ENCODE results near the gene SLC35F1. TPM values are rescaled to one million over a fixed set of nuclear protein-coding genes. Genes with fewer than 3 reads are reported as not detected.

The SLC35F1 gene
- total and polyA plus RNA-seq, 2 donors (not counting 3 experiments of a cell fraction or from before 2014, with no cell fraction given): not detected

- Histone ChIP-seq H3K4me1 (ENCODE audit: control insufficient read depth, extremely low read depth, insufficient read depth, low read length) (no peaks in the 10 kb centered on the region), H3K79me2 (ENCODE audit: control insufficient read depth, insufficient read depth, low read length) (no peaks in the 10 kb centered on the region), H3K27me3 (ENCODE audit: control insufficient read depth in 2 of 2, insufficient read depth in 2 of 2, low read length in 2 of 2) (no peaks in the 10 kb centered on the region), H3K27ac (ENCODE audit: insufficient read depth, low read depth, low read length) (no peak overlapping the region), H3K36me3 (ENCODE audit: control insufficient read depth in 2 of 2, extremely low read depth in 1 of 2, insufficient read depth in 2 of 2, low read length in 2 of 2) (no peaks in the 10 kb centered on the region), H4K20me1 (replicated peaks; ENCODE audit: control insufficient read depth, extremely low read depth, insufficient read depth, low read length) (no peaks in the 10 kb centered on the region), H3K4me2 (ENCODE audit: insufficient read depth, low read length) (no peak overlapping the region), H2AFZ (ENCODE audit: low read depth, low read length) (no peak overlapping the region), H3K4me3 (replicated peaks in 1 of 3; ENCODE audit: insufficient read depth in 1 of 3, low read depth in 1 of 3, low read length in 3 of 3) (no peak overlapping the region), H3K9ac (replicated peaks; ENCODE audit: extremely low read depth, insufficient read depth, low read length) (no peak overlapping the region), H3K9me3 (replicated peaks; ENCODE audit: control insufficient read depth, insufficient read depth, low read length) (no peaks in the 10 kb centered on the region), H3K9me1 (replicated peaks; ENCODE audit: control insufficient read depth, extremely low read depth, insufficient read depth, low read length) (no peaks in the 10 kb centered on the region)
- ChIA-PET CTCF (no interaction called here), POLR2A (no interaction called here)
- intact Hi-C loops (cut with micrococcal nuclease) (no loop called here), dilution Hi-C loops (cut with MboI; ENCODE audit: extremely low pct_ligation_motif_present, low sequenced_read_pairs) (no loop called here)
- BruUV-seq (replicated peaks): no TSS peak
- FAIRE-seq (no peak), DNase-seq (ENCODE audit: low read depth, low spot score) (no peak)
- TF ChIP-seq MYC (IDR thresholded peaks at IDR 0.05; ENCODE audit: low read depth, low read length) (no peak), POLR2AphosphoS5 (IDR thresholded peaks at IDR 0.05; ENCODE audit: insufficient read depth, low read depth, low read length) (no peak), POLR2A (IDR thresholded peaks at IDR 0.05; ENCODE audit: low read depth, low read length) (no peak), JUN (IDR thresholded peaks at IDR 0.05; ENCODE audit: borderline replicate concordance, insufficient read depth, insufficient read length, low read depth) (no peak), CTCF (IDR thresholded peaks at IDR 0.05; ENCODE audit: extremely low read depth in 1 of 2, insufficient read depth in 1 of 2, low read depth in 1 of 2, low read length in 2 of 2) (no peak), EZH2 (IDR thresholded peaks at IDR 0.05; ENCODE audit: borderline replicate concordance, low read depth, low read length, severe bottlenecking) (no peak), GATA2 (IDR thresholded peaks at IDR 0.05; ENCODE audit: insufficient read depth, insufficient read length, low read depth, low read length) (no peak), FOS (IDR thresholded peaks at IDR 0.05; ENCODE audit: borderline replicate concordance, insufficient read depth, low read length) (no peak), MAX (IDR thresholded peaks at IDR 0.05; ENCODE audit: insufficient read depth, insufficient read length) (no peak)
Observed at GRCh38 chr6:117928833-117929232, 21.8 kb downstream of the SLC35F1 start.

Measured in endothelial cell of umbilical vein (primary cell).